Cardiac fibroblast (primary cell): ENCODE results near the gene ARID1B.
A peak's percentile ranks its signal among the peaks of the same experiment; 100 is the strongest.

ENCODE experiments used
- DNase-seq, 2 donors: peaks; one replicate each; pipeline versions ENCODE4 v3.0.0 to v3.0.0-alpha.2; 2010; ENCODE audit warnings: low read depth in 2 of 2
- H3K4me3 ChIP-seq, 2 donors: replicated peaks in 1 of 2; 1 replicate in 1 of 2; 2 replicates in 1 of 2; pipeline ENCODE4 v1.5.1; 2011; ENCODE audit warnings: low read depth in 2 of 2, low read length in 2 of 2, mild to moderate bottlenecking in 2 of 2, moderate library complexity in 1 of 2
- TF ChIP-seq, protein P1 (sequence below): IDR thresholded peaks from one replicate; pipeline ENCODE4 v1.5.1; 2011; ENCODE audit warnings: low read depth, mild to moderate bottlenecking, low read length, inconsistent platforms

The ARID1B gene

DNA sequence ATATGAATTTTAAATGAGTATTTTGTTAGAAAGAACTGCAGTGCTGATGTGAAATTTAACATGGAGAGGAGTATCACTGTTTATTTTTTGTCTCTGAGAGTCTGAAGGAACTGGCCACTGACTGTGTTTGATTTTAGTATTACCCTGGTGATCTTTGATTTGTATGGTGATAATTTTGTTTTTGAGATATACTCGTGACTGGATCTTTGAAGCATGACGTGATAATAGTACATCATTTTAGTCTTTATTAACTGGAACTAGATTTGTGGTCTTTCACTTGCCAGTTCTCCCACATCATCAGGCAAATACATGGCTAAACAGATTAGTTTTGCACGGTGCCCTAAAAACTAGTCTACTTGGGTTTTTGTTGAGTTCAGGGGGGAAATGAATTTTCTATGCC is 55.5 kb downstream of the ARID1B start:
- H3K4me3 ChIP-seq, result no peak overlapping the region
- TF ChIP-seq, protein P1, sequence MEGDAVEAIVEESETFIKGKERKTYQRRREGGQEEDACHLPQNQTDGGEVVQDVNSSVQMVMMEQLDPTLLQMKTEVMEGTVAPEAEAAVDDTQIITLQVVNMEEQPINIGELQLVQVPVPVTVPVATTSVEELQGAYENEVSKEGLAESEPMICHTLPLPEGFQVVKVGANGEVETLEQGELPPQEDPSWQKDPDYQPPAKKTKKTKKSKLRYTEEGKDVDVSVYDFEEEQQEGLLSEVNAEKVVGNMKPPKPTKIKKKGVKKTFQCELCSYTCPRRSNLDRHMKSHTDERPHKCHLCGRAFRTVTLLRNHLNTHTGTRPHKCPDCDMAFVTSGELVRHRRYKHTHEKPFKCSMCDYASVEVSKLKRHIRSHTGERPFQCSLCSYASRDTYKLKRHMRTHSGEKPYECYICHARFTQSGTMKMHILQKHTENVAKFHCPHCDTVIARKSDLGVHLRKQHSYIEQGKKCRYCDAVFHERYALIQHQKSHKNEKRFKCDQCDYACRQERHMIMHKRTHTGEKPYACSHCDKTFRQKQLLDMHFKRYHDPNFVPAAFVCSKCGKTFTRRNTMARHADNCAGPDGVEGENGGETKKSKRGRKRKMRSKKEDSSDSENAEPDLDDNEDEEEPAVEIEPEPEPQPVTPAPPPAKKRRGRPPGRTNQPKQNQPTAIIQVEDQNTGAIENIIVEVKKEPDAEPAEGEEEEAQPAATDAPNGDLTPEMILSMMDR, result no peak
- no peak for DNase-seq

DNA sequence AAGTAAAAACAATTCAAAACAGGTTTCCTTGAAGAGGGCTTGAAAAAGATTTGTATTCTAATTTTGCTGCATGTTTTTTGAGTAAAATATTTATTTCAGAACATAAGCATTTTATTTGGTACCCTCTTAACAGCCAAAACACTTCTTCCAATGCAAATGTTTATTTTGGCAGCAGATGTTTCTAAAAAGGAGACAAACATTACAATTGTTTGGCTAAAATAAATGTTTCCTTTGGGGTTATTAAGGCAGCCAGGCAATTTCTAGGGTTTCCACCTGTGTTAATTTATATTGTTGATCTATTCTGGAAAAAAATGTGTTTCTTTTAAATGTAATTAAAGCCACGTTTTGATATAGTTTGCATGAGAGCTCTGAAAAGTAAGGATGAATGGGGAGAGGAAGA is 56.6 kb downstream of the ARID1B start:
- TF ChIP-seq, protein P1, result no peak
- no peak for DNase-seq
- no peak overlapping the region for H3K4me3 ChIP-seq

DNA sequence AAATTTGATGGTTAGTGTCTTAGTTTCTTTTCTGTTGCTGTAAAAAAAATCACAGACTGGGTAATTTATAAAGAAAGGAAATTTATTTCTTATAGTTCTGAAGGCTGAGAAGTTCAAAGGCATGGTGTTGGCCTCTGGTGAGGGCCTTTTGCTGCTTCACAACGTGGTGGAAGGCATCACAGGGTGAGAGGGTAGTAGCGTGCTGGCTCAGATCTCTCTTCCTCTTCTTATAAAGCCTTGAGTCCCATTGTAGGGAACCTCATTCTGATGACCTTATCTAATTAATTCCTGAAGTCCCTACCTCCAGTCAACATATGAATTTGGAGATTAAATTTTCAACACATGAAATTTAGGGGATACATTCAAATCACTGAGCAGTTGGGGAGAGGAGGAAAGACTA is 62.0 kb downstream of the ARID1B start:
- TF ChIP-seq, protein P1, result no peak
- no peak overlapping the region for H3K4me3 ChIP-seq
- DNase-seq, result no peak

DNA sequence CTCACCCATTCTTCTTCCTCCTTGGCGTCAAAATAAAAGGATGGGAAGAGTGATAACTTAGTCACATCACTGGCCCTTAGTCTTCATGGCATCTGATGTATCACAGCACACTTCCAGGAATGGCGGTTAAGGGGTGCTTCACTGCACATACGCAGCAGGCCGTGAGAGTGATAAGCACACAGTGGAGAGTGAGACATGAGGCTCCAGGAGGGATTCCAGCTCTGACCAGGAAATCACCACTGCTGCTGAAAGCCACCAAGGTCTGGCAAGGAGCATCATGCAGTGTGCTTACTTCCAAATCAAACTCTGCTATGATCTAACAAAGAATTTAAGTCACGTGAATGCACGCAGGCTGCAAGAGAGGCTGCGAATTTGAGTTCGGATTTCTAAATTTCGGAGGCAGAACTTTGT is 62.4 kb downstream of the ARID1B start:
- DNase-seq, result peak; percentile 75 to 80
- TF ChIP-seq, protein P1, result no peak
- no peak overlapping the region for H3K4me3 ChIP-seq

DNA sequence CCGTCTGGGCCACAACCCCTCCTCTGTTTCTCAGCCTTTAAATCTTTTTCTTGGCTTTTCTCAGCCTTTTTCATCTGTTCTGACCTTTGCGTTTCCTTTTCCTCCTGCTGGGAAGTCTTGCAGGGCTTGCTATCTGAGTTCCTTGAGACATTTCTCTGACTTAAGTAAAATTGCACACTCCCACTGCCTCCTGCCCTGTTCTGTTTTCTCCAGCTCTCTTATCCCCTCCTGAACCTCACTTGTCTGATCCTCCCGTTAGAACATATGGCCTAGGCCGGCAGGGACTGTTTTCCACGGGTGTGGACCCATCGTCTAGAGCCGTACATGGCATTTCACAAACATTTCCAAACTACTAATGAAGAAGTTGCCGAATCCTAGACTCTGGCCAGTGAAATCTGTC is 63.0 kb downstream of the ARID1B start:
- peak overlapping the region in 1 of 2 donors; percentile 4 for H3K4me3 ChIP-seq
- peak; percentile 36 to 71 for DNase-seq
- TF ChIP-seq, protein P1, result no peak

DNA sequence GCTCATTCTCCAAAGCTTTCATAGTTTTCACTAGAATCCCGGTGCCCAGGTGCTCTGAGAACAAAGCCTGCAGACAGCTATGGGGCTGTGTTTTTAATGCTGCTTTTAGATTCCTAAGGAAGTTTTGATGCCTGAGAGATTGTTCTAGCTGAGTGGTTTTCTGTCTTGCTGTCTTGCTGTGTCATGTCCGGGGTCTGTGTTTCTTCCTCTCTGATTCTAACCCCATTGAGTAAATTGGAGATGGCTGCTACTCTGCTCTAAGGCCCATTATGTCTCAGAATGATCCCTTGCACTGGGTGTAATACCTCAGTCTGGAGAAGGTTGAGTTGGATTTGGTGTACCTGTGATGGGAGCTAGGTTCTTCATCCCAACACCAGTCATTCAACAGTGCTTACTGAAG is 63.4 kb downstream of the ARID1B start:
- TF ChIP-seq, protein P1, result no peak
- H3K4me3 ChIP-seq, result no peak overlapping the region
- peak in 1 of 2 donors; percentile 47 for DNase-seq

DNA sequence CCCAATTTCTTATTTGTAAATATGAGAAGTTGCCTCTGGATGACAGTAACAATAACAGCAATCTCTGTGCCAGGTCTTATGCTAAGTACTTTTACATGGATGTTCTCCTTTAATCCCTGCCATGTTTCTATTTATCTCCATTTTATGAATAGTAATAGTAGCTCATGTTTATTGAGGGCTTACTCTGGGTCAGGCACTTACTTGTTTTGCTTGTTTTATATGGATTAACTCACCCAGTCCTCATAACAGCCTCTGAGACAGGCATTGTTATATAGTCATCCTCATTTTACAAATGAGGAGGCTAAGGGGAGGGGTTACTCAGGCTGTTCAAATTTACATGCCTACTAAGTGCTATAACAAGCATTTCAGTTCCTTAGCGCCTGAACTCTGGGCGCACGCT is 64.3 kb downstream of the ARID1B start:
- TF ChIP-seq, protein P1, result no peak
- DNase-seq, result no peak
- no peak overlapping the region for H3K4me3 ChIP-seq
